HG02885 (cell line): ENCODE measurements around the gene RAB3GAP2.
"Not testable (repeated sequence)": the region's sequence is repeated elsewhere in the genome, so short reads cannot be mapped to it uniquely, and the experiment has no call there.

ENCODE experiments used
- ATAC-seq: cut with Tn5 transposase; IDR thresholded peaks from one replicate; pipeline ENCODE4 v1.9.1; 2021; ENCODE audit warnings: mild to moderate bottlenecking; ENCODE audit not compliant: unreplicated experiment, poor library complexity

The RAB3GAP2 gene, protein sequence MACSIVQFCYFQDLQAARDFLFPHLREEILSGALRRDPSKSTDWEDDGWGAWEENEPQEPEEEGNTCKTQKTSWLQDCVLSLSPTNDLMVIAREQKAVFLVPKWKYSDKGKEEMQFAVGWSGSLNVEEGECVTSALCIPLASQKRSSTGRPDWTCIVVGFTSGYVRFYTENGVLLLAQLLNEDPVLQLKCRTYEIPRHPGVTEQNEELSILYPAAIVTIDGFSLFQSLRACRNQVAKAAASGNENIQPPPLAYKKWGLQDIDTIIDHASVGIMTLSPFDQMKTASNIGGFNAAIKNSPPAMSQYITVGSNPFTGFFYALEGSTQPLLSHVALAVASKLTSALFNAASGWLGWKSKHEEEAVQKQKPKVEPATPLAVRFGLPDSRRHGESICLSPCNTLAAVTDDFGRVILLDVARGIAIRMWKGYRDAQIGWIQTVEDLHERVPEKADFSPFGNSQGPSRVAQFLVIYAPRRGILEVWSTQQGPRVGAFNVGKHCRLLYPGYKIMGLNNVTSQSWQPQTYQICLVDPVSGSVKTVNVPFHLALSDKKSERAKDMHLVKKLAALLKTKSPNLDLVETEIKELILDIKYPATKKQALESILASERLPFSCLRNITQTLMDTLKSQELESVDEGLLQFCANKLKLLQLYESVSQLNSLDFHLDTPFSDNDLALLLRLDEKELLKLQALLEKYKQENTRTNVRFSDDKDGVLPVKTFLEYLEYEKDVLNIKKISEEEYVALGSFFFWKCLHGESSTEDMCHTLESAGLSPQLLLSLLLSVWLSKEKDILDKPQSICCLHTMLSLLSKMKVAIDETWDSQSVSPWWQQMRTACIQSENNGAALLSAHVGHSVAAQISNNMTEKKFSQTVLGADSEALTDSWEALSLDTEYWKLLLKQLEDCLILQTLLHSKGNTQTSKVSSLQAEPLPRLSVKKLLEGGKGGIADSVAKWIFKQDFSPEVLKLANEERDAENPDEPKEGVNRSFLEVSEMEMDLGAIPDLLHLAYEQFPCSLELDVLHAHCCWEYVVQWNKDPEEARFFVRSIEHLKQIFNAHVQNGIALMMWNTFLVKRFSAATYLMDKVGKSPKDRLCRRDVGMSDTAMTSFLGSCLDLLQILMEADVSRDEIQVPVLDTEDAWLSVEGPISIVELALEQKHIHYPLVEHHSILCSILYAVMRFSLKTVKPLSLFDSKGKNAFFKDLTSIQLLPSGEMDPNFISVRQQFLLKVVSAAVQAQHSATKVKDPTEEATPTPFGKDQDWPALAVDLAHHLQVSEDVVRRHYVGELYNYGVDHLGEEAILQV (N-terminal part only)

DNA sequence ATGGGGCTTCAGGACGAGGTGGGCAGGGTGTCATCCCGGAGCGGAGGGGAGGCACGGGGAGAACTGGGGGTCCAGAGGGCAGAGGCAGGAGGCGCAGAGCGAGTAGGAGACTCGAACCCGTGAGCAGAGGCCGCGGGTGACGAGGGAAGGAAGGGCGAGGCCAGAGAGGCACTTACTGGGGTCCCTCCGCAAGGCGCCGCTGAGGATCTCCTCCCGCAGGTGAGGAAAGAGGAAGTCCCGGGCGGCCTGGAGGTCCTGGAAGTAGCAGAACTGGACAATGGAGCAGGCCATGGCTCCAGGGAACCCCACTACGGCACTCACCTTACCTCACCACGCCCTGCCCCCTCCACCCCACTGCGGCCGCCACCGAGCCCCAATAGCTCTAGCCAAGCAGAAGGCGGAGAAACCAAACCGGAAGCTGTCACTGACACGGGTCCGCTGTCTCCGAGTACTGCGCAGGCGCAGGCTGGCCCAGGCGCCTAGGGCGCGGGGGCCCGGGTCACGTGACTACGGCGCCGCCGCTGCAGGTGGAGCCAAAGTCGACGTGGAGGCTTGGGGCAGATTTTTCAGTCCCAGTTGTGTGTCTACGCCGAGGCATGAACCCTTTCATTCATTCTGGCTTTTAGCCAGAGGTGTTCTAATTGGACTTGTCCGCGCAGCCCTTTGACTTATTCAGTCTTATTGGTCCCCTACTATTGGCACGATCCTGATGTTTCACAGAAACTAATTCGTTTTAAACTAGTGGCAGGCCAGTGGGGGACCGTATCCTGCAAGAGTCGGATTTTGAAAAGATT lies at the start of gene RAB3GAP2:
TSS of gene RAB3GAP2 (minus strand) at position 407 of the 794 bp plus-strand sequence. CDS start at position 291, 116 bp downstream.
- peak; percentile 97 for ATAC-seq

DNA sequence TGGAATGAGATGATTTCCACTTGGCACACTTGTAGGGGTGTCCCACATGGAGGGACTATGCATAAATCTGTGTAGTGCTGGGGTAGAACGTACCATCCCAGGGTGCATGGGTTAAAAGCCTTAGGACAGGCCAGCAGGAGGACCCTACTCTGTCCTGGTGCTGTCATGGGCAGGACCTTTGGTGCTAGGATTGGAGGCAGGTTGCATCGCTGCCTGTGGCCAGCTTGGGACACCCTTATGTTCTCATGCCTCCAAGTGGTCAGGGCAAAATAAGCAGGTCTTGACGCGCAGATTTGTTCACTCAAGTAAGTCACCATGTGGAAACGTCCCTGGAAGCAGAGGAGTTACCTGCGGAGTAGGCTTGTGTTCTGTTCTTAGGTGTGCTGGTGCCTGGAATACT lies 49.5 kb upstream of the RAB3GAP2 start:
- ATAC-seq: no peak

DNA sequence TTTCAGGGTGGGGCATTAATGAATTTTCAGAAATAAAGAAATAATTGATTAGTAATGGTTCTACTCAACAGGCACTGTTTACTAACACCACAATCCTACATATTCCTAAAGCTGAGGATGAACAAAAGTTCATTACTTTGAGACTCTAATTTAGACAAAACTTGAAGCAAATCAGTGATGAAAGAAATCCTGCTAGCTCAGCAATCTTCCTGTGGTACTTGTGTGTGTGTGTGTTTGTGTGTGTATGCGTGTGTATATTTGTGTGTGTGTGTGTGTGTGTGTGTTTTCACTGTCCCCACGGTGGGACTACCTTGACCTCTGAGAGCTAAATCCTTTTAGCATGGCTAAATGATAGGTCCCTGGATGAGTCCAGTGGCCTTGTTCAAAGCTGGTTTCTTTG lies 48.5 kb upstream of the RAB3GAP2 start:
- no peak for ATAC-seq

DNA sequence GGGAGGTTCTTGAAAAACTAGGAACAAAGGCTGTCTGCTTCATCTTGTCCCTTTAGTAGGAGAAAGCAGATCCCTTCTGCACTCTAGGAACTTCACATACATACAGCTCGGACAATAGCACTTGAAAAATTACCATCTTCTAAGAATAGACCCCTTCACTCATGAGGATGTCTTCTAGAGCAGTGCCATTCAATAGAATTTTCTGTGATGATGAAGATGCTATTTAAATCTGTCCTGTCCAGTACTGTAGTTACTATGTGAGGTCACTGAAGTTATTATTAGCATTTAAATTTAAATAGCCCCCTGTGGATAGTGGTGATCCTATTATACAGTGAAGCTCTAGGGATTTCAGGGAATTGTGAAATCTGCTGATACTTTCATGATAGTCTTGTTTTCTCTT lies 46.4 kb upstream of the RAB3GAP2 start:
- no peak for ATAC-seq

DNA sequence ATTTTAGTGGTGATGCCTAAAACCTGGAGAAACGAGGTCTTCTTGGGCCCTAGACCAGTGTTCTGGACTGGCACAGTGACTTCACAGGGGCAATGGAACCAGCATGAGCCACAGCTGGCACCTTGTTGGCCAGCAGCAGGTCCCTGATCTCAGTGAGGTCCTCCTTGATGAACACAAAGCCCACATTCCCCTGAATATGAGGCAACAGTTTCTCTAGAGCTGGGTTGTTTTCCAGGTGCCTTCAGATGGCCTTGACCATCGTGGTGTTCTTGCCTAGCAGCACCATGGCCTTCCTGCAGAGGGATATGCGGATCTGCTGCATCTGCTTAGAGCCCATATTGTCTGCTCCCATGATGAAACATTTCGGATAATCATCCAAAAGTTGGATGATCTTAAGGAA lies 44.9 kb upstream of the RAB3GAP2 start:
- no peak for ATAC-seq

DNA sequence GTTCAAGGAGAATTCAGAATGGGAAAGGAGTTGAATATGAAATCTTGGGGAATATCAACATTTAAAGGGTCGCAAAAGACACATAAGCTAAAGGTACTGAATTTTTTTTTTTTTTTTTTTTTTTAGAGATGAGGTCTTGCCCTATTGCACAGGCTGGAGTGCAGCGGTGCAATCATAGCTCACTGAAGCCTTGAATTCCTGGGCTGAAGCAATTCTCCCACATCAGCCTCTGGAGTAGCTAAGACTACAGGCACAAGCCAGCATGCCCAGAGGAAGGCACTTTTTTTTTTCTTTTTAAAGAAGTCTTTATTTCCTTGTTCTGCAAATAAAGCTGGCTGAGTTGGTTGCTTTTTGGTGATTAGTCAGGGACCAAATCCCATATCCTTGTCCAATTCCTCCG lies 44.1 kb upstream of the RAB3GAP2 start:
- no peak for ATAC-seq

DNA sequence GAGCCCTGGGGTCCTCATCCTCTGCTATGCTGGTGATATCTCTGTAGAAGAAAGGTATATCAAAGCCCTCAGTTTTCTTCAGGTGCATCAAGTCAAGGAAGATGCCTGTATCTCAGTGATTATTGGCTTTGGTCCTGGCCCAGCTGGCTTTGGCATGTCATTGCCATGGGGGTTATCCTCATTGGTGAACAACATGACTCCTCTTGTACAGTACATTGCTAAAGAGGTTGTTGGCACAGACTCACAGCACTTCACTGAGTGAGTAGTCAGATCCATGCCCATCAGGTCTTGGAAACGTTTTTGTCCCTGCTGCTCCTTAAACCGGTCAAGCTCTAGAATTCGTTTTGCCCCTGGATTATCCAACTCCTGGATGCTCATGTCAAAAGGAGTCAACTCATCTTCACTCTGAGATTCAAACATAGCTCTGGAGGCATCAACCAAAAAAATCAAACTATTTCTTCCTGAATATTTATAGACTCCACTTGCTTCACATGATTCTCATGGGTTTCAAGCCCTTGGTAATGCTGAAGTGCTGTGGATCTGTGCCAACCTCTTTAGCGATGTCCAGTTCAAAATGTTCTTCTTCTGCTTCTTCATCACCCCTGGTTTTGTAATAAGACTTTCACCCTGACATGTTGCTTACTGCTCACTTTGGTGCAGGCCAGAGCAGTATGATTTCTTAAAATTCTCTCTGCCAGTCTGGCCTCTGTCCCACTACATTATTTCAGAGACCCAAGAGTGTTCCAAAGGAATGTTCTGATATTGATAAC lies 43.0 kb upstream of the RAB3GAP2 start:
- ATAC-seq: no peak

DNA sequence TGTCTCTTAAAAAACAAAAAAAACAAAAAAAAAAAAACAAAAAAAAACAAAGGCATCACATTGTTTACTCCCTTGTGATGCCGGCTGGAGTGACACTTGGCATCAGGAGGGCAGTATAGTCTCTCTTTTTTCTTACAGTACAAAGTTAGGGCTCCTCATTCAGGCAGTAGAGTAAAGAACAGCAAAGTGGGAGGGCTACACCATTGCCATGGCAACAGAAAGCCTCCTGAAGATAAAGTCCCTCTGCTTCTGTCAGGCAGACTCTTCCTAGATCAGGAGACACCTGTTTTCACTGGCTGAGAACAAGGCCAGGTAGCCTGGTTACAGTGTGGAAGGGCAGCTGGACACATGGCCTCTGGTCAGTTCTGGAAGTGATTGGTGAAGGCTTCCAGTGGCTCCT lies 41.3 kb upstream of the RAB3GAP2 start:
- ATAC-seq: no peak

DNA sequence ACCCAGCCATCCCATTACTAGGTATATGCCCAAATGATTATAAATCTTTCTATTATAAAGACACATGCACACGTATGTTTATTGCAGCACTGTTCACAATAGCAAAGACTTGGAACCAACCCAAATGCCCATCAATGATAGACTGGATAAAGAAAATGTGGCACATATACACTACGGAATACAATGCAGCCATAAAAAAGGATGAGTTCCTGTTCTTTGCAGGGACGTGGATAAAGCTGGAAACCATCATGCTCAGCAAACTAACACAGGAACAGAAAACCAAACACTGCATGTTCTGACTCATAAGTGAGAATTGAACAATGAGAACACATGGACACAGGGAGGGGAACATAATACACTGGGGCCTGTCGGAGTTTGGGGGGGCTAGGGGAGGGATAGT lies 37.9 kb upstream of the RAB3GAP2 start:
- not testable (repeated sequence) for ATAC-seq

DNA sequence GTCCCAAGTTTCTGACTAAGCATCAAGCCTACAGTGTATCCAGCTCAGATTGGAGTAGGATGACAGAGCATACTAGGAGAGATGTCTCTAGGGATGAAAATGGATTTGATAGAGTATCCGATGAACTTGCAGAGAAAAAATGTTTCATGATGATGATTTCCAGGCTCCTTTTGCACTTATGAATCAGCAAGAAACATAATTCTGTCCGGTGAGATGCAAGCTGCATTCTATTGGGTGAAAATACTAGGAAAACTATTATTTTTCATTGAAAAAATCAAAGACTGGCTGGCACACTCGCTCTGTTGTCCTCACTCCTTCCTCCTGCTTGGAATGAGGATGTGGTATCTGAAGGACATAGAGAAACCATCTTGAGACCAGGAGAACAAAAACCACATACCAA lies 35.4 kb upstream of the RAB3GAP2 start:
- ATAC-seq: no peak

DNA sequence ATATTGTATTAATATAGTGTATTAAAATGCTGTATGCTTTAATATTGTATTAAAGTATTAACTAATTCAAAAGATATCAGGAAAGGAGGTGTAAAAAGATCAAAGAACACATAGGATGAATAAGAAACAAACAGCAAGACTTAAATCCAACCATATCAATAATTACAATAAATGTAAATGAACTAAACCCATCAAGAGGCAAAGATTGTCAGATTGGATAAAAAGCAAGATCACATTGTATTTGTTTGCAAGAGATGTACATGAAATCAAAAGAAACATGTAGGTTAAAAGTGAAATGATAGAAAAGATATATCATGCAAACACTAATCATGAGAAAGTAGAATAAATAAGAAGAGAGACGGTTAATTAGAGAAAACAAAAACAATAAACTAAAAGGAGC lies 34.1 kb upstream of the RAB3GAP2 start:
- ATAC-seq: no peak

DNA sequence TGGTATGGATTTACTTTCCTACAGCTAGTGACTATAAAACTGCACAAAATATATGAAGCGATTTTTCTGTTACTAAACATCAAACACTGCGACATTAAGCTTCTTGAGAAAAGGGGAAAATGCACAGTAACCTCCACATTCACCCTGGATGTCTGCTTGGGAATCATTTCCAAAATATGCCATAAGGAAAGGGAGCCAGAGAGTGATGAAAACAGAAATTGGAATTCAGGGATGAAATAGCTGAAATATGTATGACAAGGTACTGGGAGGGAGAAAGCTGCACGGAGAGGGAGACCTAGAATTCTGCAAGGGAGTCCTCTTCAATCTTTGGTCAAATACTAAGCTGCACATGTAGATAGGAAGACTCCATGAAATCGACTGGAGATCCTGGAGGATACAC lies 31.6 kb upstream of the RAB3GAP2 start:
- ATAC-seq: no peak

DNA sequence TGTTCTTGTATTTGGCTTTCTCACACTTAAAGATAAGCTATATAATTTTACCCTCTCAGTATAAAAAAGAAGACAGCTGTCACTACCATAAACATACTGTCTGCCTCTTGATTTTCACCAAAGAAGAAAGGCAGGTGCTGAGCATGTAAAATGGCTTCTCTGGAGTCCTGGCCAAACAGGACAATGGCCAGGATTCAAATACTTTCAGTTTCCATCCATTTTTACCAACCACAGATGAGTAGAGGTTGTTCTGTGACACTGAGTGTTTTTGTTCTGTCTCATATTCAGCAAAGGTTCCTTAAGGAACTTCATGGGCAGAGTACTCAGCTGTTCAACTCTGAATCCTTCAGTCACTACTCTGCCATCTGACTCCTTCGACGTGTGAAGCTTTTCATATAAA lies 29.4 kb upstream of the RAB3GAP2 start:
- ATAC-seq: no peak

DNA sequence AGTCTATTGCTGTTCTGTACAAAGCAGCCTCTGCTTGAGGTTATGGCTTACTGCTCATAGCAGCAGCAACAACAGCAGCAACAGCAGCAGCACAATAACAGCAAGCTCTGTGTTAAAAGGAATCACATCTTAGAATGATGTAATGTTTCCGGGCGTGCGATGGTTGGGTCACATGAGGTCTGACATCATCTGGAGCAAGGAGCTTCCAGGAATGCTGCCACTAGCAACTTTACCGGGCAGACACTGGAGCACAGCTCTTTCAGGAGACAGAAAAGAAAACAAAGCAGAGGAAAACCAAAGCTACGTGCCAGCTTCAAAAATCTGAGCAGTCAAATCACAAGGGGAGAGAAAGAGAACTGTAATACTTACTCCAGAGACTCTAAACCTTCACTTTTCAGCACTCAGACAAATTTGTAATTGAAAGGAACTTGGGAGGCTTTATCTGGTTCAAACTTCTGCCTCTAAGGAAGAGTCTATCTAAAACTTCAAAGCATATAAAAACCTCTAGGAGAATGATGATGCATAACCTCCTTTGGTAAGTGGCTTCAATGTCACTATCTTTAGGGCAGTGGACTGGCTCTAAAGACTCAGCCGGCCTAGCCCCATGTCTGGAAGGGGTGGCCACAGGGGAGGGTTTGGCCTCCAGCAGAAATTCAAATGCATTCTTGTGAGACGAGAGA lies 28.3 kb upstream of the RAB3GAP2 start:
- no peak for ATAC-seq

DNA sequence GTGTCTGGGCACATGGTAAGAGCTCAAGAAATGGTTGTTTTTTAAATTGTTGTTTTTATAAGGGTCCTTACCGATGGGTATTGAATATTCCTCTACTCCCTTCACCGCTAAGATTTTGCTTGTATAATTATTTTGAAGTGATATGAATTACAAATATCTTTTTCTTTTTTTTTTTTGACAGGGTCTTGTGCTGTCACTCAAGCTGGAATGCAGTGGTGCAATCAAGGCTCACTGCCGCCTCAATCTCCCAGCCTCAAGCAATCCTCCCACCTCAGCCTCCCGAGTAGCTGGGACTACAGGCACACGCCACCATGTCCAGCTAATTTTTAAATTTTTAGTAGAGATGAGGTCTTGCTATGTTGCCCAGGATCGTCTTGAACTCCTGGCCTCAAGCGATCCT lies 27.1 kb upstream of the RAB3GAP2 start:
- no peak for ATAC-seq

DNA sequence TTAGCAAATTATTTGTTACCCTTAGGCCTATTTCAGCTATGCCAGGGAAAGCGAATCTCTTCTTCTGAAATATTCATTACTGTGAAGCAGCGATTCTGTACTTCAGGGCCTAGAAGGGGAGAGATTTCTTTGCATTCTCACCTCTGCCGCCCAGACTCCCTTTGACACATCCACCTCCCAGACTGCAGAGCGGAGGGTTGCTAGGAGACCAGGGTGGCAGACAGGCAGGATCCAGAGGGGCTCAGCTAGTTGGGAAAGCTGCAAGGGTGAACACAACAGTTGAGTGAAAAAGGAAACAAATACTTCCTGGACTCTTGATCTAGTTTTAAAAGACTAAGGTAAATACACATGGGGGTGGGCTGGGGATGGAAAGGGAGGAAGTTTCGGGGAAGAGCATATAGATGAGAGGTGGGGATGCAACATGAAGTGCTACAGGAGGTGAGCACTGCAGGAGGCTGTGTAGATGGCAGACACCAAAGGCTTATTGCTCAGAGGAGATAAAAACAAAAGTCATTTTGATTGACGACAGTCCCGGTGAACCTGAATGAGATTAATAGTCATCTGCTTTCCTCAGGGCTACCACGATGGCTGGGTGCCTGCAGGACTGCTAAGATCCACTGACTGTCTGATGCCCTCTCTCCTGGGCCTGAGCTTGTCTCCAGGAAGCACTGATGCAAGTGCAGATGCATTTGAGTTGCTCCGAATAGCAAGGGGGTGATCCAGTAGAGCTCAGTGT lies 26.4 kb upstream of the RAB3GAP2 start:
- ATAC-seq: no peak

DNA sequence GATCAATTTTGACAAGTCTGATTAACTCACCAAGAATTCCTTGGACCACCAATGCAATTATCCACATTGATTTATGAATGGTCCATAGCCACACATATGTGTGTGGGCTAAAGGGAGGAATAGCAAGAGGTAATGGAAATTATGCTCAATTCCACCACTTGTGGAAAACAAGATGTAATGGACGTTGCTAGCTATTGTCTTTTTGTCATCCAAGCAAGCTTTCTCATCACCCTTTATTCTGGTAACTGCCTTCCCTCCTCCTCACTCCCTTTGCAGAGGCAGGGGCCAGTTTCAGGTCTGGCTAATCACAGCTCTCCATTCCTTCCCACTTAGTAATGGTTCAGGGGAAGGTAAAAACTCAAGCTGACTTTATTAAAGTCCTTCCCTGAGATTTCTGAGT lies 24.7 kb upstream of the RAB3GAP2 start:
- no peak for ATAC-seq

DNA sequence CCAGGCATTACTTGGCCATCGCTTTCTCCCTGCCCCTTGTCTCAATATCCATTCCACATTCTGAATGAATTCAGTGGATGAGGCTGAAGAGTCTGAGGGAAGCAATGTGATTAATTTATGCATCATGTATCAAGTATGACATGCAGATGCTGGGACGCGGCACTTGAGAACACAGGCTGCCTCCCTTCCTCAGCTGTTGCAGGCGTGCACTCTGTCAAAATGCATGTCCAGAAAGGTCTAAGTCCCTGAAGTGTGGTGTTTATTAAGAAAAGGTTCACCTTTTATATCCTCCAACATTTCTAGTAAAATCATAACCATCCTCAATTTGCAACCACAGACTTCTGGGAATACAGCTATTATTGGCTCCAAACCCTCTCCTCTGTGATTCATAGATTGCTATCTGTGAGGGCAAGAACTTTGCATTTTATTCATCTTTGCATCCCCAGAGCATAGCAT lies 22.6 kb upstream of the RAB3GAP2 start:
- ATAC-seq: no peak
